Fibroblast of skin of left quadriceps (primary cell): ENCODE measurements around the gene CD86.

Experiments
- DNase-seq, 2 experiments: peaks; one replicate each; pipeline ENCODE4 v3.0.0-alpha.2; 2013; ENCODE audit warnings: low read depth in 2 of 2

Gene CD86

GRCh38 chr3:122060040-122060698, 5.0 kb downstream of the CD86 start:
- no peak for DNase-seq

- DNase-seq = no peak
Observed at GRCh38 chr3:122063908-122064307, 8.7 kb downstream of the CD86 start.

- no peak for DNase-seq
Observed at GRCh38 chr3:122064326-122064725, 9.2 kb downstream of the CD86 start.

GRCh38 chr3:122066331-122067213, 11.4 kb downstream of the CD86 start:
- no peak for DNase-seq

DNA sequence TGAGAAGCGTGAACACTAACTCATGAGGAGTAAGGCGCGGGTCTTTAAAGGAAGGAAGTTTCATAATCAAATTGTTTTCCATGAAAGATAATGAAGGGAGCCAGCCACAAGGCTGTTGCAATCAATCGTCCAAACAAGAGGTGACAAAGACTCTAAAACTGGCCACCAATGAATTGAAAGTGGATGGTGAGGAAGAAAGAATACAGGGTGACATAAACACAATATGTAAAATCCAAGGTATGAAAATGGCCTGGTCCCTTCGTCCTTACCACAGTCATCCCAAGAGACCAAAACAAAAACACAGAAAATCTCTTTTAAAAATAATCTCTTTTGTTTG, 12.0 kb downstream of the CD86 start:
- DNase-seq = no peak

DNA sequence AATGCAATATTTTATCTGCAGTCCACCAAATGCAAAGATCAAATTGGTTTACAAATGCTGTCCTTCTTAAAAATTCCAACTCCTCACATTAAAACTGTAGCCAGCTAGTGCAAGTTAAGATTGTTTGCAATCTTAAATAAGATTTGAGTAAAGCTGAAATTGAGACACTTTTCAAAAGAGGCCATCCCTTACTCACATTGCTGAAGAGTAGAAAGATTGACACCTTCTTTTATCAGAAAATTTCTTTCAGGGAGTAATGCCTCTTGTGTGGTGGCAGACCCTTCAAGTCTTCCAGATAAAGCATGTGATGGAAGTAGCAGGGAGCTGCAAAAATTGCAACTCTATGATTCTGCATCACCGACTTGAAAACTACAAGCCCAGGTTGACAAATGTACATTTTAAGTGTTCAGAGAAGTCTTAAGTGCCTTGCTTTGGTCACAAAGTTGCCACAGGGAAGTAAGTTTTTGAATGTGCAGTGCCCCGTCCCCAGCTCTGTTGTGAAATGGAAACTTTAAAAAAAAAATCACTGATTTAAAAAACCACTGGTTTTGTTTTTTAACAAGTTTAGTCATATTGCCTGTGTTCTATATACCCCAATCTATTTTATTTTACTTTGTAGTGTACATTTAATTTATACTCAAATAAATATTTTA, 12.6 kb downstream of the CD86 start:
- no peak for DNase-seq

DNA sequence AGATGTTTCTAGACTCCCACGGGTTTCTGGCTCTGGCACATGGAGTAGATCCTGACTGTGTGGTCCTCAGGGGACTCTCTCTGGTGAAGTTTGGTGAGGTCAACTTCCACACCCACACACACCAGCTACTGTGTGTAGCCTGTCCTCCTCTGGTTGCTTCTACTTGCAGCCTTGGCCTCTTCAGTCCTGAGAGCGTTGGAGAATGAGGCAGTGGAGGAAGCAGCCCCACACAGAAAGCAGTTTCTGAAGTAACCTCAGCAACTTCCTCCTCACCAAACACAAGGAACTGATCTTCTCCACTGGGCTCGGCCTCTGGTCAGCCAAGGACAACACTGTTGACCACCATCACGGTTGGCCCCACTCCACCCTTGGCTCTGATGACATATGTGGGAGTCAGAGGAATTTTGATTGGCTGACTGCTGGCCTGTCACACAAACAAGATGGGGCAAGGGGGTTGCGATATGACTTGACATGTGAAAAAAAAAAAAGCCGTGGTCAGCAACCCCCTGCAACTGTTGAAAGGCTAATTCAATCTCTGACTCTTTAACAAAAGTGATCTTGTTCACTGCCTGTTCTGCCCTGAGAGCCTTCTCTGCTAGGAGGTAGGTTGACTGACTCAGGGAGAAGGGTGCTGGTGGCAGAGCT, 19.6 kb downstream of the CD86 start:
- no peak for DNase-seq

- no peak for DNase-seq
Observed at GRCh38 chr3:122076491-122077292, 21.5 kb downstream of the CD86 start.

DNA sequence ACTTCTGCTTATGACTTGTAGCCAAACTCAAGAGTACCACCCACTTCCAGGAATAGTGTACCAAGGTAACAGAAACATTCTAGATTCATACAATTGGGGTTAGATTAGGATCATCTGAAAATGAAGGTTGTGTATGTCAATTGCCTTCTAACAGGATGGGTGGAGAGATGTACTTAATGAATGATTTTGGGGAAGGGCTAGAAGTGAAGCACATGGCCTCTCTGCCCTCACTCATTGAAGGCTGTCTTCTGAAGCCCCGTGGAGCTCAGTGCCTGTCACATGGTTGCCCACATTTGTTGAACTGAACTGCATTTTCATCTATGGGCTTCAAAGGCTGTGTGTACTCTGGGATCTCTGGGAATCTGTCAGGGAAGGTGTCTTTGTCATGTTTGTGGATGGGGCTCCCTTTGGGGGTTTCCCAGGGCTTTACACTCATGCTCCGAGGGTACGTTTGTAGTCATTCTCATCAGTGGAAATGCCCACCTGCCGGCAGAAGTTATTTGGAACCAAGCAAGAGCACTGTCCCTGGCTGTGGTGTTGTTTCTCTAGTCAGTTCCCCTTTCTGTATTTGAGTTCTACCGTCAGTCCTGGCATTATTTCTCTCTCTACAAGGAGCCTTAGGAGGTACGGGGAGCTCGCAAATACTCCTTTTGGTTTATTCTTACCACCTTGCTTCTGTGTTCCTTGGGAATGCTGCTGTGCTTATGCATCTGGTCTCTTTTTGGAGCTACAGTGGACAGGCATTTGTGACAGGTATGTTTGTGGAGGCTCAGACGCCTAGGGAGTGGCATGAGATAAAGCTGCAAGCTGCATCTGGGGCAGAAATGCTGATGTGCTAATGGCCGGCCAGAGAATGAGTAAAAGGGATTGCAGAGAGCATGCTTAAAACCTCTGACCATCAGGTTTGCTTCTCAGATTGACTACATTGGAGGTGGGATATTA, 22.4 kb downstream of the CD86 start:
- no peak for DNase-seq

GRCh38 chr3:122078235-122078935, 23.2 kb downstream of the CD86 start:
- DNase-seq = no peak

GRCh38 chr3:122079524-122080206, 24.5 kb downstream of the CD86 start:
- DNase-seq = no peak

DNA sequence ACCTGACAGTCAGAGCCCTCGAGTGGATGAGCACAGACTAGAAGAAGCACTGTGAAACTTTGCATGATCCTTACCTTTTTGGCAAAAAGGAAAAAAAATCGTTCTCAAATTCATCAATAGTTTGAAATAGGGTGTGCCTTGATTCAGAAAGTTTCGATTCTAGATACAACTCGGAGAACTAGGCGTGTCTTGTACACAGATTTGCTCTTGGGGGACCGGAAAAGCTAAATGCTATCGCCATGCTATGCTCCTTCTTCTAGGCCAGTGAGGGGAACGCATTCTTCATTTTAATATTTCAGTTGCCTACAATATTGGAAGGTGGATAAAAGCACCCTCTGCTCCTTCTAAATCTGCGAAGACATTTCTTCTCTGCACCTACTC, 25.0 kb downstream of the CD86 start:
- no peak for DNase-seq

DNA sequence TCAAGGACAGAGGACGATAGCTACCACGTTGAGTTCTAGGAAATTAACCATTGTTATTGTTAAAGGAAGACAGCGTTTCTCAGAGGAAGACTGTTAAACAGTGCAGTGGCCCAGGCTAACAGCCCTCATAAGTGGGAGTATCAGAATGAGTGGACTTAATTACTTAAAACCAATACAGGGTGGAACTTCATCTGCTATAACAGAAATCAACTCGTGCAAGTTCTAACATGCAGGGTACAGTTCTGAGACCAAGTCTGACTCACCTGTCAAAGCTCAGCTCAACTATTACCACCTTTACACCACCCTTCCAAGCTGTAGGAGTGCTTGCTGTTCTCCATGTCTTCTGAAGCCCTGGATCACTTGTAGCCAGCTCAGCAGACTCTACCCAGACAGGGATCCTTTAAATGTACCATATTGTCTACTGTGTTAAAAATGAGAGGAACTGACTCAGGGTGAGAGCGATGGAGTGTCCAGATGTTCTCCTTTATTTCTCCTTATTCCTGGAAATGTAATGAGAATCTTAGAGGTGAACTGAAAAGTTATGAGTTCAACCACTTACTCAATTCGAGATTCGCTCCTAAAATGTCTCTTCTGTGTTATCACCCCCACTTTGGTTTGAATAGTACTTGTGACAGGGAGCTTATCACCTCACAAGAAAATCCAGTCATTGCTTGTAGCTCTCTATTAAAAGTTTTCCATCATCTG, 26.5 kb downstream of the CD86 start:
- DNase-seq = no peak

DNA sequence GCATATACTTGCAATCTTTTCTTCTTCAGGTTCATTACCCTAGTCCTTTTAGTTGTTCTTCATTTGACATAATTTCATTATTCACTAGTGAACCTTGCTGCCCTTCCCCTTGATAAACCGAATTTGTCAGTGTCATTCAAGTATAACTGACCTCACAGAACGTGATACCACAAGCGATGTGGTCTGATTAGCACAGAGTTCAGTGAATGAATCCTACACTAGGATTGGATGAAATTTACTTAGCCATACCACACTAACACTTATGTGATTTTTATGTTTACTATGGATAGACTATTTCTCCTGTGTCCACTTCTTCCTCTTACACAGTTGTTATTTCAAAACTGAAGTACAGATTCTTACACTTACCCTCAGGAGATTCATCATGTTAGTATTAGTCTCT, 27.2 kb downstream of the CD86 start:
- DNase-seq = no peak

- DNase-seq = no peak
Observed at GRCh38 chr3:122084799-122085198, 29.6 kb downstream of the CD86 start.

GRCh38 chr3:122085673-122086072, 30.5 kb downstream of the CD86 start:
- DNase-seq = no peak

- DNase-seq = no peak
Observed at GRCh38 chr3:122088531-122088930, 33.4 kb downstream of the CD86 start.

- no peak for DNase-seq
Observed at GRCh38 chr3:122091602-122092295, 36.6 kb downstream of the CD86 start.
